ENCODE measurements around the gene PEPD. TPM values are rescaled to one million over a fixed set of nuclear protein-coding genes. Genes with fewer than 3 reads are reported as not detected.

PEPD gene
- total RNA-seq, 1 experiment from 2014 or later: 83.1 TPM

GRCh38 chr19:33554821-33555220 lies 33.2 kb upstream of the PEPD start:
- no peak for ATAC-seq
- no peaks in the 10 kb centered on the region for H3K9me3 Mint-ChIP-seq
- DNase-seq (ENCODE audit: low spot score): no peak
- CTCF ChIA-PET: interaction anchor here (1.2 kb wide), 1 partner anchor 124 kb away, joined by 5 read pairs; no protein-coding TSS in a partner anchor
- H3K36me3 Mint-ChIP-seq: no peaks in the 10 kb centered on the region
- no peaks in the 10 kb centered on the region; the same call in 1 of the 2 replicates for H3K27me3 Mint-ChIP-seq (ENCODE audit: low read depth)
- TF ChIP-seq ZBTB21 (CRISPR knock-in tag; IDR thresholded peaks at IDR 0.05; ENCODE audit: borderline replicate concordance) (no peak), STAT6 (CRISPR knock-in tag; conservative IDR thresholded peaks at IDR 0.05; ENCODE audit: low read depth) (no peak), RORB (CRISPR knock-in tag; IDR thresholded peaks at IDR 0.05) (no peak), ATF6 (CRISPR knock-in tag; IDR thresholded peaks at IDR 0.05) (no peak), AR (CRISPR knock-in tag; IDR thresholded peaks at IDR 0.05) (no peak), PRRX2 (CRISPR knock-in tag; IDR thresholded peaks at IDR 0.05) (no peak), CDX4 (CRISPR knock-in tag; IDR thresholded peaks at IDR 0.05; ENCODE audit: borderline replicate concordance) (no peak)
- H3K4me3 Mint-ChIP-seq: no peak overlapping the region
- H3K4me1 Mint-ChIP-seq: peaks cover 12% of the 10 kb centered on the region
- POLR2A ChIA-PET: no interaction called here
- no peak overlapping the region for H3K27ac Mint-ChIP-seq

GRCh38 chr19:33554391-33554790 lies 32.8 kb upstream of the PEPD start:
- TF ChIP-seq HMGXB4 (CRISPR knock-in tag; IDR thresholded peaks at IDR 0.05) (no peak), SP1 (CRISPR knock-in tag; conservative IDR thresholded peaks at IDR 0.05) (no peak), SOX15 (CRISPR knock-in tag; IDR thresholded peaks at IDR 0.05) (no peak), CTCF (IDR thresholded peaks at IDR 0.05) (no peak), ZBTB21 (CRISPR knock-in tag; IDR thresholded peaks at IDR 0.05; ENCODE audit: borderline replicate concordance) (no peak), ZNF281 (CRISPR knock-in tag; IDR thresholded peaks at IDR 0.05) (no peak), ETV6 (CRISPR knock-in tag; IDR thresholded peaks at IDR 0.05) (no peak), ATF3 (CRISPR knock-in tag; conservative IDR thresholded peaks at IDR 0.05) (no peak)
- ATAC-seq: no peak
- no peak for DNase-seq (ENCODE audit: low spot score)
- Mint-ChIP-seq H3K4me3 (no peak overlapping the region), H3K27me3 (ENCODE audit: low read depth) (no peaks in the 10 kb centered on the region; the same call in 1 of the 2 replicates), H3K27ac (no peak overlapping the region), H3K36me3 (no peaks in the 10 kb centered on the region), H3K9me3 (no peaks in the 10 kb centered on the region), H3K4me1 (peaks cover 13% of the 10 kb centered on the region)
- POLR2A ChIA-PET: no interaction called here
- CTCF ChIA-PET: interaction anchor here (1.2 kb wide), 1 partner anchor 124 kb away, joined by 5 read pairs; no protein-coding TSS in a partner anchor

Data from WTC11 (cell line).